Stimulated activated naive CD8-positive, alpha-beta T cell treated with anti-CD3 and anti-CD28 coated beads, Interleukin-15, amount 100 ng/mL, for 72 hours (primary cell): ENCODE data around the gene NOXO1.
A peak's percentile ranks its signal among the peaks of the same experiment; 100 is the strongest.

Experiments
- ATAC-seq: fragments of 150-1000 bp; cut with Tn5 transposase; 2 replicates; pipeline ENCODE4 v1.10.0; 2021; ENCODE audit warnings: mild to moderate bottlenecking, moderate library complexity
- DNase-seq, 2 donors: peaks; one replicate each; pipeline ENCODE4 v3.0.0; 2021 to 2022
- H3K27ac Mint-ChIP-seq, 2 donors: one replicate each; pipeline ENCODE4 v1.8.0; 2022; ENCODE audit warnings: mild to moderate bottlenecking in 2 of 2, mixed read lengths in 2 of 2, moderate library complexity in 2 of 2
- H3K27me3 Mint-ChIP-seq: one replicate; pipeline ENCODE4 v1.8.0; 2022; ENCODE audit warnings: mixed read lengths
- H3K4me1 Mint-ChIP-seq: one replicate; pipeline ENCODE4 v1.8.0; 2022; ENCODE audit warnings: mild to moderate bottlenecking, mixed read lengths
- H3K4me3 Mint-ChIP-seq, 2 donors: one replicate each; pipeline ENCODE4 v1.8.0; 2022; ENCODE audit warnings: mild to moderate bottlenecking in 2 of 2, mixed read lengths in 2 of 2, moderate library complexity in 1 of 2
- H3K9me3 Mint-ChIP-seq, 2 donors: one replicate each; pipeline ENCODE4 v1.8.0; 2022; ENCODE audit warnings: mixed read lengths in 2 of 2

NOXO1 gene

GRCh38 chr16:1991588-1991947 lies 10.3 kb upstream of the NOXO1 start:
- peaks cover 37% of the 10 kb centered on the region for H3K4me1 Mint-ChIP-seq
- DNase-seq (no peak), ATAC-seq (no peak)
- peak overlapping the region; percentile 83 to 89 for H3K4me3 Mint-ChIP-seq
- H3K27me3 Mint-ChIP-seq = peaks cover 27% of the 10 kb centered on the region
- H3K9me3 Mint-ChIP-seq = no peaks in the 10 kb centered on the region
- peak overlapping the region in 1 of 2 donors; percentile 54 for H3K27ac Mint-ChIP-seq

- ATAC-seq (peak; percentile 69), DNase-seq (peak; percentile 59 to 79)
- peak overlapping the region; percentile 83 to 89 for H3K4me3 Mint-ChIP-seq
- H3K9me3 Mint-ChIP-seq = no peaks in the 10 kb centered on the region
- H3K27ac Mint-ChIP-seq = peak overlapping the region; percentile 54 to 76
- peaks cover 37% of the 10 kb centered on the region for H3K4me1 Mint-ChIP-seq
- H3K27me3 Mint-ChIP-seq = peaks cover 27% of the 10 kb centered on the region
These were observed 9.9 kb upstream of the NOXO1 start for GRCh38 chr16:1991135-1991551.

DNA sequence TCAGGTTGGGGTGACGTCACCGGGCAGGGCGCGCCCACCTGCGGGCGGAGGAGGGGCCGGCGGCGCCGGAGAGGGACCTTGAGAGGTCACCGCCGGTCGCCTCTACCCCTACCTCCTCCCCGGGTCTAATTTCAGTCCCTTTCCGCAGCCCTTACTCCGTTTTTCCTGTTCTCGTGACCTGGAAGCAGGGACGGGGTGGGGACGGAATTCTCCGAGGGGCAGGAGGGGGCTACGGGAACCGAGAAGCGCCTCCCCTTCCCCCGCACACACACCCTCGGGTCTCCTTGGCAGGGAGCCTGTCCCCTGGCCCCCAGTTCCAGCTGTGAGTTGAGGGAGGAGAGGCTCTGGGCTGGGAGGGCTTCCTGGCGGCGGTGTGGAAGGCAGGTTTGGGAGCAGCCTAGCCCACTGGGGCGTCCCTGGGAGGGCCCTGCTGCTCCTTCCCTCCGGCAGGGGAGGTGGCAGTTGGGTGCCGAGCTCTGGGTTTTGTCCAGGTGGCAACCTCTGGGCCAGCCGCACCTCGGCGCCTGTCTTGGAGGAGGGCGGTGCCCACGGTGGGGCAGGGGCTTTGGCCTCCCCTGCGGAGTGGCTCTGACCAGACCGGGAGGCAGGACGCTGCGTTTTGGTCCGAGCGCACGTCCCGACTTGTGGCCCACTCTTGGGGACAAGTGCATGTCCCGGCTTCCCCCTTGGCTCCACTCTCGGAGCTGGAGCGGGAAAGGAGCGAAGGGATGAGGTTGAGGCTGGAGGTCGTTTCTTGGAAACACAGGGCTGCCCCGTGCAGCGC lies 9.3 kb upstream of the NOXO1 start:
- peaks cover 40% of the 10 kb centered on the region for H3K4me1 Mint-ChIP-seq
- H3K27ac Mint-ChIP-seq = peak overlapping the region; percentile 54 to 76
- H3K27me3 Mint-ChIP-seq = peaks cover 27% of the 10 kb centered on the region
- DNase-seq = peak; percentile 43 to 50
- peak; percentile 18 for ATAC-seq
- H3K9me3 Mint-ChIP-seq = no peaks in the 10 kb centered on the region
- H3K4me3 Mint-ChIP-seq = peak overlapping the region; percentile 83 to 89

- Mint-ChIP-seq H3K4me1 (peaks cover 45% of the 10 kb centered on the region), H3K9me3 (no peaks in the 10 kb centered on the region), H3K4me3 (peak overlapping the region; percentile 83 to 89), H3K27ac (no peak overlapping the region), H3K27me3 (peaks cover 27% of the 10 kb centered on the region)
- no peak for ATAC-seq
- DNase-seq = no peak
These were observed 8.8 kb upstream of the NOXO1 start for GRCh38 chr16:1990101-1990350.

DNA sequence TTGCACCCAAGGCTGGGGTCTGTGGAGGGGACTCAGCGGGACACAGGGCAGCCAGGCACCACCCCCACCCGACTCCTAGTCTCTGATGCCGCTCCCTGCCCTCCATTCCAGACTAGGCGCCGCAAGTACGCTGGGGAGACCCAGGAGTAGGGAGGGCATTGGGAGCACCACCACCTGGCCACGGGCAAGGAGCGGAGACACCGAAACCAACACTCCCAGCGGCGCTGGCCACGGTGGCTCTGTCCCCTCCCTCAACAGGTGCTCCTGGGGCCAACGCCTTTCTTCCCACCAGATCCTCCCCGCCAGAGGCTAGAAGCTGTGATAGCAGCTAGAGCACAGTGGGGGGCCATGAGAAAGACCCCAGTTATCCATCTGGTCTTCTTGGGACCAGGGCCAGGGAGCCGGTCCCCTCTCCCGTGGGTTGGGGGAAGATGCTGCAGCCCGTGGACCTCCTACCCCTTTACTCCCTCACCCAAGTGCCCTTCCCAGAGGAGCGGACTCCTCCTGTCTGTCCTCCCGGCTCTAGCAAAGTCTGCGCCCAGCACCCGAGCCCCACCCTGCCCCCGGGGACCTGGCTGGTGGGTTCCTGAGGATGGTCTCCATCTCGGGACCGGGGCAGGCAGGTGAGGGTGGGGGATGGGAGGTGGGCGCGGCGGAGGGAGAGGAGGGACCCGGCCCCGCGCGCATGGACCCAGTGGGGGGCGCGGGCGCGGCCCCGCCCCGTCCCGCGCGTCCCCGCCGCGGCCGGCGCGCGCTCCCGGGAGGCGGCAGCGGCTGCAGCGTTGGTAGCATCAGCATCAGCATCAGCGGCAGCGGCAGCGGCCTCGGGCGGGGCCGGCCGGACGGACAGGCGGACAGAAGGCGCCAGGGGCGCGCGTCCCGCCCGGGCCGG lies 8.2 kb upstream of the NOXO1 start, which contains the start of gene SYNGR3:
Gene SYNGR3, plus strand, starts transcription at position 762 of the 892 bp plus-strand sequence. CDS start 133 bp downstream, outside the sequence.
- Mint-ChIP-seq H3K27me3 (peaks cover 27% of the 10 kb centered on the region), H3K4me3 (peak within 1 kb of the TSS; percentile 83 to 89), H3K27ac (peak within 1 kb of the TSS in 1 of 2 donors; percentile 62), H3K4me1 (peaks cover 51% of the 10 kb centered on the region), H3K9me3 (no peaks in the 10 kb centered on the region)
- ATAC-seq (no peak), DNase-seq (no peak)

DNA sequence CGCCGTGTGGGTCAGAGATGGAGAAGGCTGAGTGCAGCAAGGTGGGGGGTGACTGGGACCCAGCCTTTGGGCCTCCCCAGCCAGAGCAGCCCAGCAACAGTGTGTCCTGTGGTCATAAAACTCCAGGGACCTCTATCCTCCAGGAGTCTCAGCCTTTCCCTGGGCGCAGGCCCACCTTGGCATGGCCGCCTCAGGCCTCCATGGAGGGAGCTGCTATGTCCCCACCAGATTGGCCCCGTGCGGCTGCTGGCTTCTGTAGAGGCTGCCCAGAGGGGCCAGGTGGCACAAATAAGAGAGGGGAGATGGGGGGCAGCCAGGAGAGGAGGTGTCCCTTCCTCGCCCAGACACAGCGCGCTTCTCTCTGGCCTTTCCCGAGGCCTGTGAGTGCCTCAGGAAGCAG lies 5.9 kb upstream of the NOXO1 start:
- Mint-ChIP-seq H3K27me3 (peaks cover 44% of the 10 kb centered on the region), H3K4me3 (no peak overlapping the region), H3K27ac (no peak overlapping the region), H3K9me3 (no peaks in the 10 kb centered on the region), H3K4me1 (peaks cover 52% of the 10 kb centered on the region)
- no peak for DNase-seq
- no peak for ATAC-seq

DNA sequence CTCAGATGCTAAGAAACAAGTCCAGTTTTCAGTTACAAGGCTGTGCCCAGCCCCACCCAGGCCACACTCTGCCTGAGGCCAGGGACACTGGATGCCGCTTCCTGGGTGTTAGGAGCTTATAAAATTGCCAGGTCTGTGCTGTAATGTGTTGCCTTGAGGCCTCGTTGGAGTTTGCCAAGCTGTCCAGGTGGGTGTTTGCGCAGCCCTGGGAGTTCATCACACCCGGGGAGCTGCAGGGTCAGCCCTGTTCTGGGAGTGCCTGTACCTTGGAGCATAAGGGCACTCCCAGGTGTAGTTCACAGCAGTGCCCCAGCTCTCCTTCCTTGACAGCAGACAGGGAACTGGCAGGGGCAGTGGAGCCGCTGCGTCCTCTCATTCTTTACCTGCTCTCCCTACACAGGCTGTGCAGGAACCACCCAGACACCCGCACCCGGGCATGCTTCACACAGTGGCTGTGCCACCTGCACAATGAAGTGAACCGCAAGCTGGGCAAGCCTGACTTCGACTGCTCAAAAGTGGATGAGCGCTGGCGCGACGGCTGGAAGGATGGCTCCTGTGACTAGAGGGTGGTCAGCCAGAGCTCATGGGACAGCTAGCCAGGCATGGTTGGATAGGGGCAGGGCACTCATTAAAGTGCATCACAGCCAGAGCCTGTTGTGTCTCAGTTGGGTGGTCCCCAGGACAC lies 4.3 kb upstream of the NOXO1 start:
- H3K4me1 Mint-ChIP-seq = peaks cover 56% of the 10 kb centered on the region
- H3K27me3 Mint-ChIP-seq = peaks cover 58% of the 10 kb centered on the region
- DNase-seq = no peak
- no peak for ATAC-seq
- H3K4me3 Mint-ChIP-seq = peak overlapping the region; percentile 79 to 87
- H3K27ac Mint-ChIP-seq = no peak overlapping the region
- no peaks in the 10 kb centered on the region for H3K9me3 Mint-ChIP-seq

DNA sequence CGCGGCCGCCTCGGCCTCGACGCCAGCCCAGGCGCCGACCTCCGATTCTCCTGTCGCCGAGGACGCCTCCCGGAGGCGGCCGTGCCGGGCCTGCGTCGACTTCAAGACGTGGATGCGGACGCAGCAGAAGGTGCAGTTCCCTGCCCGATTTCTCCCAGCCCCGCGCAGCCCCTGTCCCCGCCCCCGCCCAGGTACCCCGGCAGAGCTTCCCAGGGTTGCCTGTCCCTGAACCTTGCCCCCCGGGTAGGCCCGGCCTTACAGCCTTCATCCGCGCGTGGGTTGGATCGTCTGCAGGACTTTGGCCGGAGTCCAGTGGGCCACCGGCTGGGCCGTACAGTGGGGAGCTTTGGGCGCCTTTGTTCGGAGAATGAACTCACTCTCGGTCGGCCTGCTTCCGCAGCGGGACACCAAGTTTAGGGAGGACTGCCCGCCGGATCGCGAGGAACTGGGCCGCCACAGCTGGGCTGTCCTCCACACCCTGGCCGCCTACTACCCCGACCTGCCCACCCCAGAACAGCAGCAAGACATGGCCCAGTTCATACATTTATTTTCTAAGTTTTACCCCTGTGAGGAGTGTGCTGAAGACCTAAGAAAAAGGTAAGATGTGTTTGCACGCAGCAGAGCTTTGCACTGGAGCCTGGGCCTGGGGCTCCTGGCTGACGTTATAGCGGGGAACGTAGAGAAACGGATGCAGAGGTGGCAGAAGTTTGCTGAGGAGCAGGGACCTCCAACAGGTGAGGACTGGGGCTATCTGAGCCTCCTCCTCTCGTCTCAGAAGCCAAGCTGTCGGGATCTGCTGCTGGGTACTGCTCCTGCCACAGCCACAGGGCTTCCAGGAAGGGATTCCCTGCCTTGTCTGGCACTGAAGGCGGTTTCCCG lies 3.3 kb upstream of the NOXO1 start:
- no peaks in the 10 kb centered on the region for H3K9me3 Mint-ChIP-seq
- ATAC-seq (peak; percentile 32), DNase-seq (no peak)
- peak overlapping the region in 1 of 2 donors; percentile 57 for H3K27ac Mint-ChIP-seq
- H3K27me3 Mint-ChIP-seq = peaks cover 62% of the 10 kb centered on the region
- peak overlapping the region; percentile 79 to 87 for H3K4me3 Mint-ChIP-seq
- H3K4me1 Mint-ChIP-seq = peaks cover 61% of the 10 kb centered on the region

DNA sequence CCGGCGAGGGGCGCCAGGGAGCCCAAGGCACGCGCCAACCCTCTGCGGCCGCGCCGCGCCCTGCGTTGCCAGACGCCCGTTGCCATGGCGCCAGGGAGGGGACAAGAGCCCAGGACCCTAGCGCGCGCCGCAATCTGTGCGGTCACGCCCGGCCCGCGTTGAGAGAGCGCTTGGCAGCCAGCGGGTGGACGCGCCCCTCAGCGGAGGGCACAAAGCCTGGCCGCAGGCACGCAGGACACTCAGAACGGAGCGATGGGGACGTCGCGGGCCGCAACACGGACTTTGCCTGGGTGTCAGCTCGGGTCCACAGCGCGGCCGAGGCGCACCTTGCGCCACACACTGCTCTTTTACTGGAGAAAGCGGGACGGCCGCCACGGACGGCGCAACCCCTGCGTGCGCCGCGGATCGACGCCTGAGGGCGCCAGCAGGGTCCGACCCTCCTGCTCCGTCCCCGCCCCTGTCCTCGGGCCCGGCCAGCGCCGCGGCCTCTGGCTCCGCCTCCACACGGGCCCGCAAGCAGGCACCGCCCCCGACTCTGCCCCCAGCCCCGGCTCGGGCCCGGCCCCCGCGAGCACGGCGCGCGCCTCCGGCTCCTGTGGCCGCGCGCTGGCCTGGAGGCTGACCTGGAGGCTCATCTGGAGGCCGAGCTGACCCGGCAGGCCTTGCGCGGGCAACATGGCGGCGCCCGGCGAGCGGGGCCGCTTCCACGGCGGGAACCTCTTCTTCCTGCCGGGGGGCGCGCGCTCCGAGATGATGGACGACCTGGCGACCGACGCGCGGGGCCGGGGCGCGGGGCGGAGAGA lies 2.5 kb upstream of the NOXO1 start, which contains the start of gene GFER:
Gene GFER, plus strand, starts transcription at position 650 of the 803 bp plus-strand sequence. Its CDS starts 26 bp downstream, at position 676.
- Mint-ChIP-seq H3K27me3 (peaks cover 56% of the 10 kb centered on the region), H3K27ac (peak within 1 kb of the TSS; percentile 57 to 71), H3K9me3 (no peaks in the 10 kb centered on the region), H3K4me1 (peaks cover 53% of the 10 kb centered on the region), H3K4me3 (peak within 1 kb of the TSS; percentile 79 to 87)
- DNase-seq (peak; percentile 82 to 84), ATAC-seq (peak; percentile 84)

- Mint-ChIP-seq H3K27ac (no peak overlapping the region), H3K9me3 (no peaks in the 10 kb centered on the region), H3K27me3 (peaks cover 49% of the 10 kb centered on the region), H3K4me3 (peak overlapping the region; percentile 79 to 87), H3K4me1 (peaks cover 53% of the 10 kb centered on the region)
- DNase-seq (no peak), ATAC-seq (no peak)
These were observed 1.8 kb upstream of the NOXO1 start for GRCh38 chr16:1982991-1983543.

- DNase-seq = no peak
- Mint-ChIP-seq H3K27ac (no peak overlapping the region), H3K4me3 (no peak overlapping the region), H3K27me3 (peaks cover 46% of the 10 kb centered on the region), H3K9me3 (no peaks in the 10 kb centered on the region), H3K4me1 (peaks cover 53% of the 10 kb centered on the region)
- no peak for ATAC-seq
These were observed 754 bp upstream of the NOXO1 start for GRCh38 chr16:1982013-1982433.

- no peak overlapping the region for H3K4me3 Mint-ChIP-seq
- no peaks in the 10 kb centered on the region for H3K9me3 Mint-ChIP-seq
- ATAC-seq (no peak), DNase-seq (no peak)
- peaks cover 46% of the 10 kb centered on the region for H3K27me3 Mint-ChIP-seq
- peaks cover 45% of the 10 kb centered on the region for H3K4me1 Mint-ChIP-seq
- H3K27ac Mint-ChIP-seq = no peak overlapping the region
These were observed 540 bp downstream of the NOXO1 start for GRCh38 chr16:1980770-1981087.

GRCh38 chr16:1980030-1980769 lies 1.1 kb downstream of the NOXO1 start:
- Mint-ChIP-seq H3K27me3 (peaks cover 46% of the 10 kb centered on the region), H3K9me3 (no peaks in the 10 kb centered on the region), H3K4me1 (peaks cover 40% of the 10 kb centered on the region), H3K4me3 (no peak overlapping the region), H3K27ac (peak overlapping the region in 1 of 2 donors; percentile 19)
- DNase-seq = no peak
- no peak for ATAC-seq
